Neutrophil (primary cell): Measurements from ENCODE around the gene FHOD1.
A peak's percentile ranks its signal among the peaks of the same experiment; 100 is the strongest.

ENCODE experiments used
- H3K27ac ChIP-seq: fragments of 200-600 bp; sonication (generic); 2 replicates; pipeline ENCODE4 v1.5.1; 2016; ENCODE audit warnings: mild to moderate bottlenecking, moderate library complexity
- H3K27me3 ChIP-seq: fragments of 200-600 bp; sonication (generic); 2 replicates; pipeline ENCODE4 v1.6.0; 2016; ENCODE audit warnings: mild to moderate bottlenecking
- H3K36me3 ChIP-seq: fragments of 200-600 bp; sonication (generic); 2 replicates; pipeline ENCODE4 v1.5.1; 2017
- H3K4me1 ChIP-seq, 2 experiments: fragments of 200-600 bp in 1 of 2; sonication (generic) in 1 of 2; 1 replicate in 1 of 2; 2 replicates in 1 of 2; pipeline versions ENCODE4 v1.5.1 to v1.6.1; 2013 to 2016; ENCODE audit warnings: low read depth in 1 of 2, low read length in 1 of 2, mild to moderate bottlenecking in 1 of 2, moderate library complexity in 1 of 2; ENCODE audit not compliant: control insufficient read depth in 1 of 2, insufficient read depth in 1 of 2
- H3K4me3 ChIP-seq, 2 experiments: fragments of 200-600 bp in 1 of 2; sonication (generic) in 1 of 2; 1 replicate in 1 of 2; 2 replicates in 1 of 2; pipeline ENCODE4 v1.5.1; 2013 to 2016; ENCODE audit warnings: low read depth in 1 of 2, low read length in 1 of 2, mild to moderate bottlenecking in 1 of 2, moderate library complexity in 1 of 2
- H3K9me3 ChIP-seq: fragments of 200-600 bp; sonication (generic); 2 replicates; pipeline ENCODE4 v1.5.1; 2016
- TF ChIP-seq, protein P1 (sequence below): fragments of 200-600 bp; sonication (generic); IDR thresholded peaks from 2 replicates; pipeline ENCODE4 v1.5.1; 2016; ENCODE audit warnings: antibody characterized with exemption

FHOD1 gene

DNA sequence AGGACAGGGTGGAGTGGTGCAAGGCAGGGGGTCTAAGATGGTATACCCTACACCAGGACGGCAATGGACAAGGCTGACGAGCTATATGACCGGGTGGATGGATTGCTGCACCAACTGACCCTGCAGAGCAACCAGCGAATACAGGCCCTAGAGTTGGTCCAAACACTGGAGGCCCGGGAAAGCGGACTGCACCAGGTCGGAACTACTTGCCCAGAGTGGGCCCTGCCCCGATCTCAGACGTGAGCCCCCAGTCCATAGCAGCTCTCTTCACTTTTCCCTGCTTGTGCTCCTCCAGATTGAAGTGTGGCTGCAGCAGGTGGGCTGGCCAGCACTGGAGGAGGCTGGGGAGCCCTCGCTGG is 35.1 kb upstream of the FHOD1 start:
- TF ChIP-seq, protein P1, sequence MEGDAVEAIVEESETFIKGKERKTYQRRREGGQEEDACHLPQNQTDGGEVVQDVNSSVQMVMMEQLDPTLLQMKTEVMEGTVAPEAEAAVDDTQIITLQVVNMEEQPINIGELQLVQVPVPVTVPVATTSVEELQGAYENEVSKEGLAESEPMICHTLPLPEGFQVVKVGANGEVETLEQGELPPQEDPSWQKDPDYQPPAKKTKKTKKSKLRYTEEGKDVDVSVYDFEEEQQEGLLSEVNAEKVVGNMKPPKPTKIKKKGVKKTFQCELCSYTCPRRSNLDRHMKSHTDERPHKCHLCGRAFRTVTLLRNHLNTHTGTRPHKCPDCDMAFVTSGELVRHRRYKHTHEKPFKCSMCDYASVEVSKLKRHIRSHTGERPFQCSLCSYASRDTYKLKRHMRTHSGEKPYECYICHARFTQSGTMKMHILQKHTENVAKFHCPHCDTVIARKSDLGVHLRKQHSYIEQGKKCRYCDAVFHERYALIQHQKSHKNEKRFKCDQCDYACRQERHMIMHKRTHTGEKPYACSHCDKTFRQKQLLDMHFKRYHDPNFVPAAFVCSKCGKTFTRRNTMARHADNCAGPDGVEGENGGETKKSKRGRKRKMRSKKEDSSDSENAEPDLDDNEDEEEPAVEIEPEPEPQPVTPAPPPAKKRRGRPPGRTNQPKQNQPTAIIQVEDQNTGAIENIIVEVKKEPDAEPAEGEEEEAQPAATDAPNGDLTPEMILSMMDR, result no peak
- peaks cover 8% of the 10 kb centered on the region for H3K27me3 ChIP-seq
- H3K9me3 ChIP-seq, result no peaks in the 10 kb centered on the region
- no peak overlapping the region for H3K4me3 ChIP-seq
- peaks cover 10 to 14% of the 10 kb centered on the region in 2 experiments for H3K4me1 ChIP-seq
- no peaks in the 10 kb centered on the region for H3K36me3 ChIP-seq
- H3K27ac ChIP-seq, result no peak overlapping the region

DNA sequence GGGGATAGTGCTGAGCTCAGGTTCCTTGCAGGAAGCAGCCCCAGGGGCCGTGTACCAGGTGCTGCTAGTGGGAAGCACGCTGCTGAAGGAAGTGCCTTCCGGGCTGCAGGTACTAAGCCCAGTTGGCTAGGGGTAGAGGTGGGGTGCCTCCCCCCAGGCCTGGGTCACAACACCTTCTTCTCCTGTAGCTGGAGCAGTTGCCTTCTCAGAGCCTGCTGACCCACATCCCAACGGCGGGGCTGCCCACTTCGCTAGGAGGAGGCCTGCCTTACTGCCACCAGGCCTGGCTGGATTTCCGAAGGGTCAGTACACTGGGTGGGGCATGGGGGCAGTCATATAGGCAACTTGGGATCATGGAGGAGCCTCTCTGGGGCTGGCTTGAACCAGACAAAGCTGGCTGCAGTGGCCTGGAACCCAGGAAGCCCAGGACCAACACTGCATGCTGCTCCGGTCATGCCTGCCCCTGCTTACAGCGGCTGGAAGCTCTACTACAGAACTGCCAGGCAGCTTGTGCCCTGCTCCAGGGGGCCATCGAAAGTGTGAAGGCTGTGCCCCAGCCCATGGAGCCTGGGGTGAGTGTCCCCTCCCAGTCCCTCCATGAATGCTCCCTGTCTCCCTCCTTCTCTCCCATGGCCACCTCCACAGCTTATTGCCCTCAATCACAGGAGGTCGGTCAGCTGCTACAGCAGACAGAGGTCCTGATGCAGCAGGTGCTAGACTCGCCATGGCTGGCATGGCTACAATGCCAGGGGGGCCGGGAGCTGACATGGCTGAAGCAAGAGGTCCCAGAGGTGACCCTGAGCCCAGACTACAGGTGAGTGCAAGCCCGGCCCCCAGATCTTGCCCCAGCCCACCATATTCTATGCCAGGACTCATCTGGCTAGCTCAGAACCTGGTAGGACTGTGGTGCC is 34.5 kb upstream of the FHOD1 start:
- Histone ChIP-seq H3K27ac (no peak overlapping the region), H3K4me3 (no peak overlapping the region), H3K4me1 (peaks cover 10 to 14% of the 10 kb centered on the region in 2 experiments), H3K9me3 (no peaks in the 10 kb centered on the region), H3K27me3 (peaks cover 8% of the 10 kb centered on the region), H3K36me3 (no peaks in the 10 kb centered on the region)
- TF ChIP-seq, protein P1, result no peak

DNA sequence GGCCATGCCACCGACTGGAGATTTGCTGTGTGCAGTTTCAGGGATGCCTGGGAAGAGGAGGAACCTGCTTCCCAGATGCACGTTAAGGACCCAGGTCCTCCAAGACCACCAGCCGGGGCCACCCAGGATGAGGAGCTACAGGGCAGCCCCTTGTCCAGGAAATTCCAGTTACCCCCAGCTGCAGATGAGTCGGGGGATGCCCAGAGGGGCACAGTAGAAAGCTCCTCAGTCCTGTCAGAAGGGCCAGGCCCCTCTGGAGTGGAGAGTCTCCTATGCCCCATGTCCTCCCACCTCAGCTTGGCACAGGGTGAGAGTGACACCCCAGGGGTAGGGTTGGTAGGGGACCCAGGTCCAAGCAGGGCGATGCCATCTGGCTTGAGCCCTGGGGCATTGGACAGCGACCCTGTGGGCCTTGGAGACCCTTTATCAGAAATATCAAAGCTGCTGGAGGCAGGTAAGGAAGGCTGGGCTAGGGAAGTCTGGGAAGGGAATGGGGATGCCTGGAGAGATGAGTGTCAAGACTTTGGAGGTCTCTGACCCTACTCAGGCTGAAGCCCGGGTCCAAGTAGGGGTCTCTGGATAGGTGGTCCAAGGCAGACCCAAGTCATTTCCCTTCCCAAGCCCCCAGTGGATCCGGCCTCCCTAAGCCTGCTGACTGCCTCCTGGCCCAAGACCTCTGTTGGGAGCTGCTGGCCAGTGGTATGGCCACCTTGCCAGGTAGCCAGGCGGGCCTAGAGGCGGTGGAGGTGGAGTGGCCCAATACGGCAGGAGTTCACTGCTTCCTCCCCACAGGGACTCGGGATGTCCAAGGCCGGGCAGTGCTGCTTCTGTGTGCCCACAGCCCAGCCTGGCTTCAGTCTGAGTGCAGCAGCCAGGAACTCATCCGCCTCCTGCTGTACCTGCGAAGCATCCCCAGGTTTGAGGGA is 33.1 kb upstream of the FHOD1 start:
- no peaks in the 10 kb centered on the region for H3K36me3 ChIP-seq
- H3K9me3 ChIP-seq, result no peaks in the 10 kb centered on the region
- H3K27ac ChIP-seq, result no peak overlapping the region
- peaks cover 8% of the 10 kb centered on the region for H3K27me3 ChIP-seq
- H3K4me1 ChIP-seq, result peaks cover 10 to 14% of the 10 kb centered on the region in 2 experiments
- no peak overlapping the region for H3K4me3 ChIP-seq
- TF ChIP-seq, protein P1, result no peak

DNA sequence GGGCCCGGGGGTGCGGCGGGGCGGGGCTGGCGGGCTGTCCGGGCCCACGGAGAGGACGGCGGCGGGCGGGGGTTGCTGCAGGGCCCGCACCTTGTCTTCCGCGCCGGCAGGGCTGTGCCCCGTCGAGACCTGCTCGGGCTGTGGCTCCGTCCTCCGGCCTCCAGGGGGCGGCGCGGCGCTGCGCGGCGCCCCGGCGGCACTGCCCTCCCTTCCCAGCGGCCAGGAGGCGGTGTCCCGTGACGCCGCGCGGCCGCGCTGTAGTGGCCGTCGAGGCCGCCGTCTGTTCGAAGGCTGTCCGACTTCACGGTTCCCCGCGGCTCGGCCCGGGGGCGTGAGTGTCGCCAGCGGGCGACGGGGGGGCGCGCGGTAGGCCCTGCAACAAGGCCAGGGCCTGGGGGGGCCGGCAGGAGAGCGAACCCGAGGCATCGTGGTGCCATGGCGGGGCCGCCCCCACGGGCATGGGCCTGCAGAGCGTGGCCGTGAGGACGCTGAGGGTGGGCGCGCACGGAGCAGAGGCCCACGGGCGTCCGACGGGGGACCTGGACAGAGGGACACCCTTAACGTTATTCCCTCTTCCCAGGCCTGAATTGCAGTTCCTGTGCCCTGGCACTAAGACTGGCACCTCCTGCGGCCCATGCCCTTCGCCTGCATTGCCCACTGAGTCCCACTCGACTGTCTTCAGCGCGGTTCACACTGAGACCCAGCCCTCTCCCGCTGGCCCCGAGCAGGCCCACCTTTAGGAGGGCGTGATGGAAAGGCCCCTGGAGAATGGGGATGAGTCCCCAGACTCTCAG is 32.2 kb upstream of the FHOD1 start, which contains the start of gene PLEKHG4:
Gene PLEKHG4 (plus strand): TSS at position 237 of the 794 bp plus-strand sequence. CDS start 513 bp downstream, at position 750.
- TF ChIP-seq, protein P1, result peak; percentile 92
- H3K4me1 ChIP-seq, result peaks cover 10 to 14% of the 10 kb centered on the region in 2 experiments
- no peaks in the 10 kb centered on the region for H3K36me3 ChIP-seq
- H3K4me3 ChIP-seq, result peak within 1 kb of the TSS; percentile 49 to 60
- no peaks in the 10 kb centered on the region for H3K9me3 ChIP-seq
- H3K27ac ChIP-seq, result peak within 1 kb of the TSS; percentile 27
- H3K27me3 ChIP-seq, result peaks cover 8% of the 10 kb centered on the region
